GM04504 (cell line): ENCODE data around the gene RALGAPA1.
"Not testable (repeated sequence)": the region's sequence is repeated elsewhere in the genome, so short reads cannot be mapped to it uniquely, and the experiment has no call there.

ENCODE experiments used
- DNase-seq: peaks from one replicate; pipeline ENCODE4 v3.0.0-alpha.2; 2012; ENCODE audit warnings: low read depth

The RALGAPA1 gene

DNA sequence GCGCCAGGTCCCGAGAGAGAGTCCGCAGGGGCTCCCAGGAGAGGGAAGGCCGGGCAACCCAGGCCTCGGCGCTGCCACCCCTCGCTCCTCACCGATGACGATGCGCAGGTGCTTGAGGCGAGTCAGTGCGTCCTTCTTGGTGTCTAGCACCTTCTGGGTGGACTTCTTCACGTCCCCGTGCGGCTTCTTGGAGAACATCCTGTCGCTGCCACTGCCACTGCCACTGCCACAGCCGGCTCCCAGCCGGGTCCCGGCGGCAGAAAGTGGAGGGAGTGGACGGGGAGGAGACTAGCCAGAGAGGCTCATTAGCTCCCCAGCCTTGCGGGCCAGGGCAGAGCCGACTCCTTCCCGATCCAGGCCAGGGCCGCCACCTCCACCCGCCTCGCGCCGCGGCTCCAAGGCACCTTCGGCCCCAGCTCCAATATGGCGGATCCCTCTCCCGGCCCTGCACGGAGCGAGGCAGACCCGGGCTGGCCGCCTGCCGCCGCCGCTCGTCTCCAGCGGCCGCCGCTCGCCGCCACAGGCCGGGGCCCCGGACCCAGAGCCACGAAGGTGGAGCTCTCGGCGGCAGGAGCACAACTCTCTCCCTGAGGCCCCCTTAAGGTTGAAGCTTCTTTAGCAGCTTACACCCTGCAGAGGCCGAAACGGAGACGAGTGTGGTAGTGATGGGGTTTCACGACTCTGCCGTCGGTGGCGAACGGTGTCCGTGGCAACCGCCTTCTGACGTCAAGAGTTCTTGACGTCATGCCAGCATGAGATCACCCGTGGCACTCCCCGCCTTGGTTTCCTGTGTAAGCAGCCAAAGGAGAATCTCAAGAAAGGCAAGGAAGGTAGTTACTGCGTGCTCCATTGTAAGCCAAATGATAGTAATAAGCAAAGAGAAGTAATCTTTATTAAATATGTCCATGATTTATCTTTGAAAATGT lies at the start of gene RALGAPA1:
Gene RALGAPA1 (minus strand): TSS at position 658 of the 926 bp plus-strand sequence. CDS start 460 bp downstream, at position 198.
- DNase-seq = peak; percentile 97

DNA sequence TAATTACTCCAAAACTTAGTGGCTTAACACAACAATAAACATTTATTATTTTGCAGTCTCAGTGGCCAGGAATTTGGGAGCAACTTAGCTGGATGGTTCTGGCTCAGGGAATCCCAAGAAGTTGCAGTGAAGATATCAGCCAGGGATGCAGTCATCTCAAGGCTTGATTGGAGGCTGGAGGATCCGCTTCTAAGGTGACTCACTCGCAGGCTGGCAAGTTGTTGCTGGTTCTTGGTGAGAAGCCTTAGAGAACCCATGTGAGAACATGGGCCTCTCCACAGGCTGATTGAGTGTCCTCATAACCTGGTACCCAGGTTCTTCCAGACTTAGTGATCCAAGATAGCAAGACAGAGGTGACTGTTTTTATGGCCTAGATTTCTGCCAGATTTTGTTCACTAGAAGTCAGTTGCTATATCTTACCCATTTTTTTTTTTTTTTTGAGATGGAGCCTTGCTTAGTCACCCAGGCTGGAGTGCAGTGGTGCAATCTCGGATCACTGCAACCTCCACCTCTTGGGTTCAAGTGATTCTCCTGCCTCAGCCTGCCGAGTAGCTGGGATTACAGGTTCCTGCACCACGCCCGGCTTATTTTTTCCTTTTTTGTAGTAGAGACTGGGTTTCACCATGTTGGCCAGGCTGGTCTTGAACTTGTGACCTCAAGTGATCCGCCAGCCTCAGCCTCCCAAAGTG lies 49.6 kb upstream of the RALGAPA1 start:
- DNase-seq = peak; percentile 40

DNA sequence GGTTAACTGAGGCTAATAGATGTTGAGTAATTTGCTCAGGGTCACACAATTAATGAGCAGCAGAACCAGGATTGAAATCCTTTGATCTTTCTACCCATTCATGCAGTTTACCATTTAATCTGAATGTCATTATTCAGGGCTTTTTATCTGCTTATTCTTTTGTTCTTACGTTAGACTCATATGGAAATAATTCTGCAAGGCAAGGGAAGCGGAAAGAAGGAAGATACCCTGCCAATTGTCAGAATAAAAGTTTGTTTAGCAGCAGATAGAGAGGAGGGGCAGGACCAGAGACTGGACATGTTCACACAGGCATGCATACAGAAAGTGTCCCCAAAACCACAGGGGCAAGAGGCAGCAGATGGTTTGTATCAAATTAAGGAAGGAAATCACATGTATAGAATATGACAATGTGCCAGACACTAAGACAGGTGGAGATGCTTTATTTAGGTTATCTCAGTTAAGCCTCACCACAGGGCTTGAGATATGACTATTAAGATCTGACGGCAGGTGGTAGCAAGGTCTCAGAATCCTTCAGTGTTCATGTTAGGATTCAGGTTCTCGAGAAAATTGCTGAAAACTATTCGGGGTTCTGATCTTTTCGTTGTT lies 46.9 kb upstream of the RALGAPA1 start:
- DNase-seq = no peak

DNA sequence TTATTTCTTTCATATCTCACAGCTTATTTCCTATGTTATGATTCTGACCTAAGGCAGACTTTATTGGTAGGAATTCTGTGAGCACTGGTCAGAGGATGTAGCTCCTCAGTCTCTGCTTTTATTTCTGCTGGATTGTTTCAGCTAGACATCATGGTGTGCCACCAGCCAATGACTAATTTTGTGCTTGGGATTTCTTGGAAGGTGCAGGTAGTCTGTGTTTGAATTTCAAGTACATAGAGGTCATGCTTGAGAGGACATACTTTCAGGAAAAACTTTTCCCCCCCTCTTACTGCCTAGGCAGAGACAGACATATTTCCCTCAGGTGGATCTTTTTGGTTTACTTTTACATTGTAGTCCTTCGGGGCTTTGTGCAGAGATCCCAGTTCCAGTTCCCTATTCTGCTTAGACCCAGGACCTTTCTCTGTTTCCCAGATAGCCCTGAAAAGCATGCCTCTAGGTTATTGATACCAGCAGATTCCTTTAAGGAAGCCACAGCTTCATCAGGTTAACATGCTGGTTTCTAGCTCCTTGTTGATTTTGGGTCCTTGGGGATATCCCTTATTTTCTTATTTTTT lies 45.7 kb upstream of the RALGAPA1 start:
- no peak for DNase-seq

DNA sequence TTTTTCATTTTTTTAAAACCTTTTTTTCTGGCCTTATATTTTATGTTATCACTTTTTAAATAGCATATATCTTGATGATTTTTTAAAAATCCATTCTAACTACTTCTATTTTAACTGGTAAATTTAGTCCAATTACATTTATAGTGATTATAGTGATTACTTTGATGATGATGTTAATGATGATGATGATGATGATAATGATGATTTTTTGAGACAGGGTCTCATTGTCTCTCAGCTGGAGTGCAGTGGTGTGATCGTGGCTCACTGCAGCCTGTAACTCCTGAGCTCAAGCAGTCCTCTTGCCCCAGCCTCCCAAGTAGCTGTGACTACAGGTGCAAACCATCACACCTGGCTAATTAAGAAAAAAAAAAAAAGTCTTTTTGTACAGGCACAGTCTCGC lies 44.1 kb upstream of the RALGAPA1 start:
- no peak for DNase-seq

DNA sequence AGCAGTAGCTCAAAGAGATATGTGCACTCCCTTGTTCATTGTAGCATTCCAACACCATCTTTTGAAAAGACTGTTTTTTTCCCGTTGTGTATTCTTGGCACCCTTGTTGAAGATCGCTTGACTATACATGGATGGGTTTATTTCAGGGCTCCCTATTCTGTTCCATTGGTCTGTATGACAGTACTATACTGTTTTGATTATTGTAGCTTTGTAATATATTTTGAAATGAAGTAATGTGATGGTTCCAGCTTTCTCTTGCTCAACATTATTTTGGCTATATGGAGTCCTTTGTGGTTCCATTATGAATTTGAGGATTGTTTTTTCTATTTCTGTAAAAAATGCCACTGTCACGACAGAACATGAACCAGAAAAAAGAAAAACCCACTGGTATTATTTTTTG lies 42.7 kb upstream of the RALGAPA1 start:
- DNase-seq = no peak

DNA sequence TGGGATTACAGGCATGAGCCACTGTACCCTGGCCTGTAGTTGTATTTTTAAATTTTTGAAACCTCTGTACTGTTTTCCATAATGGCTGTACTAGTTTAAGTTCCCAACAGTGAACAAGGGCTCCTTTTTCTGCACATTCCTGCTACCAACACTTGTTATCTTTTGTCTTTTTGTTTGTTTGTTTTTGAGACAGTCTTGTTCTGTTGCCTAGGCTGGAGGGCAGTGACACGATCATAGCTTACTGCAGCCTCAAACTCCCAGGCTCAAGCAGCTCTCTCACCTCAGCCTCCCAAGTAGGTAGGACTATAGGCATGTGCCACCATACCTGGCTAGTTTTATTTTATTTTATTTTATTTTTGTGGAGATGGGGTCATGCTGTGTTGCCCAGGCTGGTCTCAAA lies 40.0 kb upstream of the RALGAPA1 start:
- no peak for DNase-seq

DNA sequence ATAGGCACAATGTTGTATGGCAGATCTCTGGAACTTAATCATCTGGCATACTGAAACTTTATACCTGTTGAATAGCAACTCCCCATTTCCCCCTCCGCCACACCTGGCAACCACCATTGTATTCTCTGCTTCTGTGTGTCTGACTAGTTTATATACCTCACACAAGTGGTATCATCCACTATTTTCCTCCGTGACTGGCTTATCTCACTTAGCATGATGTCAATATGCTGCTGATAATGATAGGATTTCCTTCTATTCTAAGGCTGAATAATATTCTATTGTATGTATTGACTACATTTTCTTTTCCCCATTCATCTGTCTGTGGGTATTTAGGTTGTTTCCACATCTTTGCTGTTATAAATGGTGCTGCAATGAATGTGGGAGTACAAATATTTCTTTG lies 38.5 kb upstream of the RALGAPA1 start:
- DNase-seq = no peak

DNA sequence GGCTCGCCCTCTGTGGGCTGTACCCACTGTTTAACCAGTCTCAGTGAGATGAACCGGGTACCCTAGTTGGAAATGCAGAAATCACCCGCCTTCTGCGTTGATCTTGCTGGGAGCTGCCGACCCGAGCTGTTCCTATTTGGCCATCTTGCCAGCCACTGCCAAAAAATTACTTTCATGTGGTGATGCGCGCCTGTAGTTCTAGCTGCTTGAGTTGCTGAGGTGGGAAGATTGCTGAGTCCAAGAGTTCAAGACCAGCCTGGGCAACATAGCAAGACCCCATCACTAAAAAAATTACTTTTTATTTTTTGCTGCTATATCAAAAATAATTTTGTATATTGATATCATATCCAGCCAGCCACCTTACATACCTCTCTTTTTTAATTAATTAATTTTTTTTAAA lies 35.4 kb upstream of the RALGAPA1 start:
- DNase-seq = no peak

DNA sequence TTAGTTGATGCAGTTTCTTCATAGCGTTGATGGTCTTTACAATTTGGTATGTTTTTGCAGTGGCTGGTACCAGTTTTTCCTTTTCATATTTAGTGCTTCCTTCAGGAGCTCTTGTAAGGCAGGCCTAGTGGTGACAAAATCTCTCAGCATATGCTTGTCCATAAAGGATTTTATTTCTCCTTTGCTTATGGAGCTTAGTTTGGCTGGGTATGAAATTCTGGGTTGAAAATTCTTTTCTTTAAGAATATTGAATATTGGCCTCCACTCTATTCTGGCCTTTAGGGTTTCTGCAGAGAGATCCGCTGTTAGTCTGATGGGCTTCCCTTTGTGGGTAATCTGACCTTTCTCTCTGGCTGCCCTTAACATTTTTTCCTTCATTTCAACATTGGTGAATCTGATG lies 33.1 kb upstream of the RALGAPA1 start:
- not testable (repeated sequence) for DNase-seq

DNA sequence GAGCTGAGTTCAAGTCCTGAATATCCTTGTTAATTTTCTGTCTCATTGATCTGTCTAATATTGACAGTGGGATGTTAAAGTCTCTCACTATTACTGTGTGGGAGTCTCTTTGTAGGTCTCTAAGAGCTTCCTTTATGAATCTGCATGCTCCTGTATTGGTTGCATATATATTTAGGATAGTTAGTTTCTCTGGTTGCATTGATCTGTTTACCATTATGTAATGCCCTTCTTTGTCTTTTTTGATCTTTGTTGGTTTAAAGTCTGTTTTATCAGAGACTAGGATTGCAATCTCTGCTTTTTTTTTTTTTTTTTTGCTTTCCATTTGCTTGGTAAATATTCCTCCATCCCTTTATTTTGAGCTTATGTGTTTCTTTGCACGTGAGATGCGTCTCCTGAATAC lies 32.6 kb upstream of the RALGAPA1 start:
- DNase-seq = not testable (repeated sequence)

DNA sequence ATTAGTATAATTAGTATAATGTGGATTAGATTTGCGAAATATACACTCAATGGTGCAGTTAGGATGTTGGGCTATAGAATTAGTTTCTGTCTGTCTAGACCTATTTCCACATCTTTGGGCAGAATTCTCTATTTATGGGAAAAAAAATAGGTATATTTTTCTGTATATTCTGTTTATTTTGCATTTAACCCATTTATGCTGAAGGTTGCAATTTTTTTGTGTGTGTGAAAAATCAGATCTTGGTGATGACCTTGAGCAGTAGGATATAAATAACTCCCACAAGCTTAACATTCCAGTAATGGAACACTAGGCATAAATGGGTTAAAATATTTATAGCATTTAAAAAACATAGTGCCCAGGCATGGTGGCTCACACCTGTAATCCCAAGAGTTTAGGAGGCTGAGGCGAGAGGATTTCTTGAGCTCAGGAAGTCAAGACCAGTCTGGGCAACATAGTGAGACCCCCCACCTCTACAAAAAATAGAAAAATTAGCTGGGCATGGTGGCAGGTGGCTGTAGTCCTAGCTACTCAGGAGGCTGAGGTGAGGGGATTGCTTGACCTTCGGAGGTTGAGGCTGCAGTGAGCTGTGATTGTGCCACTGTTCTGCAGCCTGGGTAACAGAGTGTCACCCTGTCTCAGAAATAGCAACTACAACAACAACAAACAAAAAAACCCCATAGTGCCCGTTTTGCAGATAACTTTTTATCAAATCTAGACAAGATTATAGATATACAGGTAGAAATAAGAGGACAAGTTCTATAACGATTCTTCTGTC lies 26.3 kb upstream of the RALGAPA1 start:
- DNase-seq = no peak

DNA sequence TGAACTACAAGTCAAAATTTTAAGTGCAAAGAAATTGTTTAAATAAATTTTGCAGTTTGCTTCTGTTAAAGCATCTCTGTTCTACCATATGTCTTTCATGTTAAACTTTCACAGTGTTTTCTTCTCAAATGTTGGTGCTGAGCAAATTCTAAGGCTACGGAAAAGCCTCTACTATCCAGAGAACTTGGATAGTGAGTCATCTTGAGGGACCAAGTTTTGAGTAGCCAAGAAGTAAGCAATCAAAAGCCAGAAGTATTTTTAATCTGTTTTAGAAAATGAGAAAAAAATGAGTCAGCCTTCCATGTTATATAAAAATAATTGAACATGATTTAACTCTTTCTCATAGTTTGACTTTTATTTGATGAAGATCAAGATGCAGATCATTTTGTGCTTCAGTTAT lies 20.4 kb upstream of the RALGAPA1 start:
- DNase-seq = peak; percentile 28

DNA sequence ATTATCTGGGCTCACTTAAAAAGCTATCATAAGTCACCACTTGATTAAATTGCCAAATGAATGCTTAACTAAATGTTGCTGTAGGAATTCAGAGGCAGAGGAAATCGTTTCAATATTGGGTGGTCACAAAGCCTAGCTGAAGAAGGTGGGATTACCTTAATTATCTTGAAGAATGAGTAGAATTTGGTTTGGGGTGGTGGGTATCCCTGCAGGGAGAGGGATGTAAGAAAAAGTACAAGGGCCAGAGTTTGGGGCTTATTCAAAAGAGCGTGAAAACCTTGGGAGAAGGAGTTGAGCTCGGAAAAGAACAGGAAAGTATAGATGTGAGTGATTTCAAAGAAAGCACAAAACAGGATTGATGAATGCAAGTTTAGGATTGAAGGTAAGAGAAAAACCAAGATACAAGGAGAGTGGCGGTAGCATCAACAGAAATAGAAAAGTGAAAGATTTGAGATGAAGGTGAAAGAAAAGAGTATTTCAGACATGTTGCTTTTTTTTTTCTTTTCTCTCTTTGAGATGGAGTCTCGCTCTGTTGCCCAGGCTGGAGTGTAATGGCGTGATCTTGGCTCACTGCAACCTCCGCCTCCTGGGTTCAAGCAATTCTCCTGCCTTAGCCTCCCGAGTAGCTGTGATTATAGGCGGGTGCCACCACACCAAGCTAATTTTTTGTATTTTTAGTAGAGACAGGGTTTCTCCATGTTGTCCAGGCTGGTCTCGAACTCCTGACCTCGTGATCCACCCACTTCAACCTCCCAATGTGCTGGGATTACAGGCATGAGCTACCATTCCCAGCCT lies 18.8 kb upstream of the RALGAPA1 start:
- no peak for DNase-seq

DNA sequence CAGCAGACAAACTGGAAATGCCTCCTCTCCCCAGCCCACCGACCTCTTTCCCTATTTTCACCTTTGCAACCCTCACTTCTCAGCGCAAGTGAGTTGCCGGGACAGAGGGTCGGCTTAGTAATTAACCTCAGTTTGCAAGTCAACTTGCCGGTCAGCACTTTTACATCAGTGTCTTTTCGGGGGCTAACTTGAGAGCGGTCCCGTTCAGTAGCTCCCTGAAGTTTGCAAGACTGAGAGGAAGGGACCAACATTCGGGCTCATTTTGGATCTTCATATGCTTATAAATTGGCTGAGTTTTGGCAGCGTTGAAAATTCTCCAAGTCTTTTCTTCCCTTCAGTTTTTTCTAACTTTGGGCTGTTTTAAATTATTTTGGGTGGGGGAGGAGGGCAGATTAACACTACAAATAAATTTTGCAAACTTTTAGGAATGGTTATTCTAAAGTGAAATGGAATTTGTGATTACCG lies 17.9 kb upstream of the RALGAPA1 start:
- DNase-seq = no peak

DNA sequence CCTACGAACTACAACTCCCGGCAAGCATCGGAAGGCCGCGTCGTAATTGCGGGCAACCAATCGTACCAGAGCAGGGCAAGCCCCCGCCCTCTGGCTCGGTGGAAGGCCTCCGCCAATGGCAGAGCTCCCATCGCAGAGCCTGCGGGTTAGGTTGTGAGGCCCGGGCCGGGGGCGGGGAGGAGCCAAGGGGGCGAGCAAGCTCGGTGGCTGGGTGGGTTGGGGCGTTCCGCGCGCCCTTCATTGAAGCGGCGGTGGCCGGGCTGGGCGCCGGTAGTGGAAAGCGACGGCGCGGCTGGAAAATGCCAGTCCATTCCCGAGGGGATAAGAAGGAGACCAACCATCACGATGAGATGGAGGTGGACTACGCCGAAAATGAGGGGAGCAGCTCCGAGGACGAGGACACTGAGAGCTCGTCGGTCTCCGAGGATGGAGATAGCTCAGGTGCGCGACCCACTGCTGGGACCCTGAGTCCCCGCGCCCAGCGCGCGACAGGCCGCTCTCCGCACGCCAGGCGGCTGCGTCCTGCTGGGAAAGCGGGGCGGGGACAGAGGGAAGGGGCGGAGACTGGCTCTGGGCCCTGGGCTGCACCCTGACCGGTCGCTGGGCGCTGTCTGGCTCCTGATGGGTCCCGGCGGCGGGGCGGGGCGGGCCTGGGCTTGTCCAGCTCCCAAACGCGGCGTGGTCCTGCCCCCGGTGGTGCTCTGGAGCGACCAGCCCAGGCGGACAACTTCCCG lies 17.3 kb upstream of the RALGAPA1 start, which contains the start of gene BRMS1L:
Gene BRMS1L (plus strand): TSS at position 121 of the 734 bp plus-strand sequence. CDS start 179 bp downstream, at position 300.
- peak; percentile 98 for DNase-seq

DNA sequence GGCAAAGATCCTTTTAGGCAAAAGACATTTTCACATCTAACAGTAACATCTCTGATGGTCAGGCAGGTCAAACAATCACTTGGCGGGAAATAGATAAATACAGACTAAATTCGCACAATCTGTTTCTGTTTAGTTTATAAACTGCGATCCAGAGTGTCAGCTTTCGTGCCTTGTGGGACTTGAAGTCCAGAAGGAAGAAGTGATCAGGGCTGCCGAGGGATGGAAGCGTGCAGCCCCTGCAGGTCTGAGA lies 16.8 kb upstream of the RALGAPA1 start:
- no peak for DNase-seq

DNA sequence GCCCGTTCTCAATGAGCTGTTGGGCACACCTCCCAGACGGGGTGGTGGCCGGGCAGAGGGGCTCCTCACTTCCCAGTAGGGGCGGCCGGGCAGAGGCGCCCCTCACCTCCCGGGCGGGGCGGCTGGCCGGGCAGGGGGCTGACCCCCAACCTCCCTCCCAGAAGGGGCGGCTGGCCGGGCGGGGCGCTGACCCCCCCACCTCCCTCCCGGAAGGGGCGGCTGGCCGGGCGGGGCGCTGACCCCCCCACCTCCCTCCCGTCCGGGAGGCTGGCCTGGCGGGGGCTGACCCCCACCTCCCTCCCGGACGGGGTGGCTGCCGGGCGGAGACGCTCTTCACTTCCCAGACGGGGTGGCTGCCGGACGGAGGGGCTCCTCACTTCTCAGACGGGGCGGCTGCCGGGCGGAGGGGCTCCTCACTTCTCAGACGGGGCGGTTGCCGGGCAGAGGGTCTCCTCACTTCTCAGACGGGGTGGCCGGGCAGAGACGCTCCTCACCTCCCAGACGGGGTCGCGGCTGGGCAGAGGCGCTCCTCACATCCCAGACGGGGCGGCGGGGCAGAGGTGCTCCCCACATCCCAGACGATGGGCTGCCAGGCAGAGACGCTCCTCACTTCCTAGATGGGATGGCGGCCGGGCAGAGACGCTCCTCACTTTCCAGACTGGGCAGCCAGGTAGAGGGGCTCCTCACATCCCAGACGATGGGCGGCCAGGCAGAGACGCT lies 15.5 kb upstream of the RALGAPA1 start:
- DNase-seq = not testable (repeated sequence)

DNA sequence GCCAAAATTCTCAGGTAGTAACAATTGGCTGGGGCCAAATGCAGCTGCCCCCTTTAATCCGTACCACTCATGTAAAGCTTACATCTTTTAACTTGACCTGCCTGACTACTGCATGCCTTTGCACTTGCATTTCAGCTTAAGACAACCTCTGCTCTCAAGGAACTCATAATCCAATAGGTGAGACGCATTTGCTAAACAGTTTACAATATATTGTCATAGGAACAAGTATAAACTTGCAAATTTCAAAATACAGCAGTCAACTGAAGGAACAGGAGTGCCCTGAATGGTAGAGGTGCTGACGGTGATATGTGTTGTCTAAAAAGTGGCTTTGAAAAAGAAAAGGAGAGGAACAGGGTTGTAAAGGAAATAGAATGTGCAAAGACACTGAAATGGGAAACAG lies 13.4 kb upstream of the RALGAPA1 start:
- no peak for DNase-seq
